HepG2 (cell line): Measurements from ENCODE around the gene LRP10. TPM values are rescaled to one million over a fixed set of nuclear protein-coding genes. Genes with fewer than 3 reads are reported as not detected.

Experiments used
- AGO1 ChIP-seq: fragments of 200-400 bp; formaldehyde crosslinking; IDR thresholded peaks from 2 replicates; pipeline ENCODE4 v1.6.1; 2017; ENCODE audit warnings: mild to moderate bottlenecking, low read depth, low read length, moderate library complexity; ENCODE audit not compliant: poor library complexity, severe bottlenecking
- CREBL2 ChIP-seq: sonication (generic); formaldehyde crosslinking; IDR thresholded peaks from 2 replicates; pipeline ENCODE4 v1.8.1; 2023; ENCODE audit warnings: missing genetic modification reagents, mild to moderate bottlenecking, borderline replicate concordance
- FIP1L1 ChIP-seq: fragments of 200-400 bp; formaldehyde crosslinking; IDR thresholded peaks from 2 replicates; pipeline ENCODE4 v1.6.1; 2018; ENCODE audit warnings: low read depth, mild to moderate bottlenecking, low read length, moderate library complexity, borderline replicate concordance; ENCODE audit not compliant: insufficient read depth
- HMGXB4 ChIP-seq, 2 experiments: sonication (generic) in 1 of 2; formaldehyde crosslinking in 1 of 2; IDR thresholded peaks; 2 replicates each; pipeline versions ENCODE4 v1.4.0 to v1.6.1; 2018 to 2020; ENCODE audit warnings: missing genetic modification reagents in 2 of 2, borderline replicate concordance in 1 of 2, low read depth in 1 of 2, mild to moderate bottlenecking in 1 of 2, missing biosample characterization in 1 of 2
- IRX3 ChIP-seq: sonication (generic); formaldehyde crosslinking; IDR thresholded peaks from 2 replicates; pipeline ENCODE4 v1.8.1; 2023; ENCODE audit warnings: mild to moderate bottlenecking, low read depth, missing genetic modification reagents, borderline replicate concordance
- KLF15 ChIP-seq: sonication (generic); formaldehyde crosslinking; IDR thresholded peaks from 2 replicates; pipeline ENCODE4 v1.8.1; 2023; ENCODE audit warnings: borderline replicate concordance, mild to moderate bottlenecking, inconsistent platforms, missing genetic modification reagents, mixed read lengths
- NR2F1 ChIP-seq, 2 experiments: fragments of 450-650 bp in 1 of 2; formaldehyde crosslinking in 1 of 2; IDR thresholded peaks; 2 replicates each; pipeline versions ENCODE4 v1.5.0 to v1.6.1; 2016 to 2020; ENCODE audit warnings: mild to moderate bottlenecking in 1 of 2, missing compliant biosample characterization in 1 of 2, missing genetic modification reagents in 1 of 2, moderate library complexity in 1 of 2
- NR3C1 ChIP-seq: sonication (generic); formaldehyde crosslinking; IDR thresholded peaks from 2 replicates; pipeline ENCODE4 v1.4.0; 2020; ENCODE audit warnings: missing genetic modification reagents
- PAX8 ChIP-seq: sonication (generic); formaldehyde crosslinking; IDR thresholded peaks from 2 replicates; pipeline ENCODE4 v1.8.0; 2022; ENCODE audit warnings: mild to moderate bottlenecking, missing genetic modification reagents, borderline replicate concordance
- RAD51 ChIP-seq: fragments of 450-650 bp; IDR thresholded peaks from 2 replicates; pipeline ENCODE4 v1.6.1; 2016; ENCODE audit warnings: borderline replicate concordance
- TCF12 ChIP-seq, 2 experiments: fragments of 450-650 bp in 1 of 2; sonication (generic) in 1 of 2; formaldehyde crosslinking in 1 of 2; IDR thresholded peaks; 2 replicates each; pipeline versions ENCODE4 v1.6.1 to v1.8.0; 2017 to 2022; ENCODE audit warnings: antibody characterized with exemption in 1 of 2, mild to moderate bottlenecking in 1 of 2, missing genetic modification reagents in 1 of 2, moderate library complexity in 1 of 2
- ZBTB1 ChIP-seq: sonication (generic); formaldehyde crosslinking; IDR thresholded peaks from 2 replicates; pipeline ENCODE4 v1.4.0; 2020; ENCODE audit warnings: missing genetic modification reagents, borderline replicate concordance
- ZIK1 ChIP-seq: sonication (generic); formaldehyde crosslinking; IDR thresholded peaks from 2 replicates; pipeline ENCODE4 v1.5.0; 2020; ENCODE audit warnings: mild to moderate bottlenecking, low read depth, missing genetic modification reagents, borderline replicate concordance
- ZNF121 ChIP-seq: sonication (generic); formaldehyde crosslinking; IDR thresholded peaks from 2 replicates; pipeline ENCODE4 v1.5.0; 2020; ENCODE audit warnings: mild to moderate bottlenecking, missing genetic modification reagents
- ZNF451 ChIP-seq: sonication (generic); formaldehyde crosslinking; IDR thresholded peaks from 2 replicates; pipeline ENCODE4 v1.5.0; 2020; ENCODE audit warnings: mild to moderate bottlenecking, missing genetic modification reagents
- ZNF562 ChIP-seq: sonication (generic); formaldehyde crosslinking; IDR thresholded peaks from 2 replicates; pipeline ENCODE4 v1.8.0; 2022; ENCODE audit warnings: missing genetic modification reagents, borderline replicate concordance
- ZNF772 ChIP-seq: sonication (generic); formaldehyde crosslinking; IDR thresholded peaks from 2 replicates; pipeline ENCODE4 v1.5.0; 2020; ENCODE audit warnings: mild to moderate bottlenecking, missing genetic modification reagents
- ZSCAN29 ChIP-seq: sonication (generic); formaldehyde crosslinking; conservative IDR thresholded peaks from 2 replicates; pipeline ENCODE4 v1.4.0; 2020; ENCODE audit warnings: mild to moderate bottlenecking, missing genetic modification reagents
- ZSCAN30 ChIP-seq: sonication (generic); formaldehyde crosslinking; IDR thresholded peaks from 2 replicates; pipeline ENCODE4 v1.5.0; 2020; ENCODE audit warnings: mild to moderate bottlenecking, missing genetic modification reagents
- ZZZ3 ChIP-seq: sonication (generic); formaldehyde crosslinking; IDR thresholded peaks from 2 replicates; pipeline ENCODE4 v1.4.0; 2020; ENCODE audit warnings: missing genetic modification reagents, mild to moderate bottlenecking, borderline replicate concordance
- polyA plus RNA-seq, 8 experiments: library from polyadenylated mRNA; depleted of rRNA in 3 of 8; stranded (reverse) in 7 of 8; unstranded in 1 of 8; fragments of >200 nt; fragmentation: Illumina TruSeq in 4 of 8; extraction: Trizol in 4 of 8; gene quantifications; 2 replicates each; pipeline versions ENCODE4 v1.2.1 to v1.2.3, GENCODE V29; 2011 to 2016; ENCODE audit warnings: low read depth in 4 of 8, missing spikeins in 1 of 8, mixed read lengths in 1 of 8; ENCODE audit not compliant: insufficient read depth in 1 of 8
- total RNA-seq, 5 experiments: library from RNA; depleted of rRNA; stranded (reverse); fragments of >200 nt; fragmentation: Illumina TruSeq; extraction: Trizol; gene quantifications; 2 replicates each; pipeline ENCODE4 v1.2.3, GENCODE V29; 2016; ENCODE audit warnings: low read depth in 1 of 5
- TF ChIP-seq, protein P1 (sequence below): conservative IDR thresholded peaks from 2 replicates; pipeline ENCODE4 v1.6.1; 2018; ENCODE audit warnings: missing genetic modification reagents
- TF ChIP-seq, protein P2 (sequence below): IDR thresholded peaks from 2 replicates; pipeline ENCODE4 v1.6.1; 2018; ENCODE audit warnings: missing genetic modification reagents

The LRP10 gene
- total and polyA plus RNA-seq, 2 of the 13 experiments (the other 11 are each of a cell fraction or from before 2014, with no cell fraction given), result 16.9 to 45.2 TPM

- TF ChIP-seq CREBL2 (CRISPR knock-in tag) (peak; percentile 60), ZSCAN29 (CRISPR knock-in tag) (peak; percentile 97), HMGXB4 (CRISPR knock-in tag; IDR thresholded peaks at IDR 0.05; ENCODE audit: borderline replicate concordance in 1 of 2, low read depth in 1 of 2) (peak; percentile 100), ZNF451 (CRISPR knock-in tag) (peak; percentile 91; the same call in 1 of the 2 replicates), ZNF772 (CRISPR knock-in tag) (peak; percentile 98), PAX8 (CRISPR knock-in tag) (no peak; the same call in 1 of the 2 replicates), ZSCAN30 (CRISPR knock-in tag) (peak; percentile 94), FIP1L1 (peak; percentile 19; the same call in 1 of the 2 replicates), ZZZ3 (CRISPR knock-in tag) (peak; percentile 66), IRX3 (CRISPR knock-in tag) (peak; percentile 93; the same call in 1 of the 2 replicates), KLF15 (CRISPR knock-in tag) (peak; percentile 95; the same call in 1 of the 2 replicates), AGO1 (peak; percentile 86), ZBTB1 (CRISPR knock-in tag) (peak; percentile 93; the same call in 1 of the 2 replicates), ZIK1 (CRISPR knock-in tag) (peak; percentile 97), NR3C1 (CRISPR knock-in tag) (0 out of 2 replicates have a peak, but pooled peaks have one; percentile 8), ZNF121 (CRISPR knock-in tag) (no peak), RAD51 (no peak), NR2F1 (CRISPR knock-in tag; IDR thresholded peaks at IDR 0.05) (peak in 1 of 2 experiments; percentile 16; a peak in 1 of 4 replicates), ZNF562 (CRISPR knock-in tag) (peak; percentile 49; the same call in 1 of the 2 replicates), TCF12 (IDR thresholded peaks at IDR 0.05) (no peak; the same call in 1 of the 2 replicates), TCF12 (CRISPR knock-in tag; IDR thresholded peaks at IDR 0.05) (0 out of 2 replicates have a peak, but pooled peaks have one; percentile 76)
- TF ChIP-seq, protein P1, sequence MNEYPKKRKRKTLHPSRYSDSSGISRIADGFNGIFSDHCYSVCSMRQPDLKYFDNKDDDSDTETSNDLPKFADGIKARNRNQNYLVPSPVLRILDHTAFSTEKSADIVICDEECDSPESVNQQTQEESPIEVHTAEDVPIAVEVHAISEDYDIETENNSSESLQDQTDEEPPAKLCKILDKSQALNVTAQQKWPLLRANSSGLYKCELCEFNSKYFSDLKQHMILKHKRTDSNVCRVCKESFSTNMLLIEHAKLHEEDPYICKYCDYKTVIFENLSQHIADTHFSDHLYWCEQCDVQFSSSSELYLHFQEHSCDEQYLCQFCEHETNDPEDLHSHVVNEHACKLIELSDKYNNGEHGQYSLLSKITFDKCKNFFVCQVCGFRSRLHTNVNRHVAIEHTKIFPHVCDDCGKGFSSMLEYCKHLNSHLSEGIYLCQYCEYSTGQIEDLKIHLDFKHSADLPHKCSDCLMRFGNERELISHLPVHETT, result peak; percentile 88
- TF ChIP-seq, protein P2, sequence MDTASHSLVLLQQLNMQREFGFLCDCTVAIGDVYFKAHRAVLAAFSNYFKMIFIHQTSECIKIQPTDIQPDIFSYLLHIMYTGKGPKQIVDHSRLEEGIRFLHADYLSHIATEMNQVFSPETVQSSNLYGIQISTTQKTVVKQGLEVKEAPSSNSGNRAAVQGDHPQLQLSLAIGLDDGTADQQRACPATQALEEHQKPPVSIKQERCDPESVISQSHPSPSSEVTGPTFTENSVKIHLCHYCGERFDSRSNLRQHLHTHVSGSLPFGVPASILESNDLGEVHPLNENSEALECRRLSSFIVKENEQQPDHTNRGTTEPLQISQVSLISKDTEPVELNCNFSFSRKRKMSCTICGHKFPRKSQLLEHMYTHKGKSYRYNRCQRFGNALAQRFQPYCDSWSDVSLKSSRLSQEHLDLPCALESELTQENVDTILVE, result peak; percentile 99
Measured at GRCh38 chr14:22929104-22929960, 57.8 kb downstream of the LRP10 start, which contains the start of gene PRMT5 (continued).
